Adrenal gland (tissue), 12 donors: ENCODE measurements around the gene PPP1R7. TPM values are rescaled to one million over a fixed set of nuclear protein-coding genes. Genes with fewer than 3 reads are reported as not detected.

Experiments used
- DNase-seq, 7 donors: peaks; one replicate each; pipeline ENCODE4 v3.0.0-alpha.2; 2019 to 2020
- H3K27ac ChIP-seq, 5 donors: fragments of 200-600 bp; sonication (generic) in 4 of 5; 1 replicate in 3 of 5; 2 replicates in 2 of 5; pipeline versions ENCODE4 v1.5.1 to v1.8.0; 2016 to 2020; ENCODE audit warnings: mild to moderate bottlenecking in 1 of 5
- H3K27me3 ChIP-seq: fragments of 200-600 bp; 2 replicates; pipeline ENCODE4 v1.8.0; 2021
- H3K36me3 ChIP-seq, 2 donors: fragments of 200-600 bp; replicated peaks in 1 of 2; 1 replicate in 1 of 2; 2 replicates in 1 of 2; pipeline versions ENCODE4 v1.5.1 to v1.8.0; 2018 to 2022
- H3K4me1 ChIP-seq, 2 donors: fragments of 200-600 bp; replicated peaks in 1 of 2; 1 replicate in 1 of 2; 2 replicates in 1 of 2; pipeline versions ENCODE4 v1.5.1 to v1.8.0; 2018 to 2021
- H3K4me3 ChIP-seq, 4 donors: fragments of 200-600 bp; sonication (generic) in 3 of 4; one replicate each; pipeline ENCODE4 v1.5.1; 2016 to 2018
- H3K9me3 ChIP-seq, 3 donors: fragments of 200-600 bp; sonication (generic) in 1 of 3; replicated peaks in 1 of 3; 1 replicate in 2 of 3; 2 replicates in 1 of 3; pipeline versions ENCODE4 v1.5.1 to v1.8.0; 2016 to 2021
- POLR2A ChIP-seq, 2 donors: fragments of 450-650 bp; IDR thresholded peaks; one replicate each; pipeline ENCODE4 v1.6.1; 2017; ENCODE audit warnings: antibody characterized with exemption in 2 of 2, mild to moderate bottlenecking in 2 of 2, moderate library complexity in 1 of 2
- WGBS, 4 donors: extraction: QIAGEN DNeasy Blood & Tissue Kit in 2 of 4; methylation state at CpG; one replicate each; pipeline versions ENCODE4 v1.1.5 to v1.1.7; 2013 to 2017; 5-methylcytosine and 5-hydroxymethylcytosine counted together
- intact Hi-C, 2 donors: fragments of 100-400 bp; cut with DNase I; formaldehyde crosslinking; loops; one replicate each; pipeline versions ENCODE4 v1.14.1 to v1.15.0; 2022 to 2023
- polyA plus RNA-seq, 3 donors: library from polyadenylated mRNA; stranded (reverse); fragments of 200-250 nt in 2 of 3; fragments of 350-450 nt in 1 of 3; fragmentation: Illumina TruSeq in 1 of 3; extraction: RNeasy Lipid Tissue Mini Kit (QIAGEN cat#74804) in 1 of 3; gene quantifications; one replicate each; pipeline ENCODE4 v1.2.3, GENCODE V29; 2013 to 2014
- total RNA-seq, 9 donors: library from RNA; depleted of rRNA in 4 of 9; stranded (reverse); fragments of >200 nt in 4 of 9; fragments of 120-200 nt in 1 of 9; fragmentation: NEBNext Ultra II Directional in 1 of 9; extraction: Animal tissue kit (Norgen Biotek cat#: 25700) in 1 of 9; gene quantifications; one replicate each; pipeline versions ENCODE4 v1.1.0 to v1.2.4, GENCODE V29; 2013 to 2023
- TF ChIP-seq, protein P1 (sequence below), 6 experiments: fragments of 450-650 bp in 4 of 6; fragments of 200-600 bp in 2 of 6; sonication (generic) in 1 of 6; IDR thresholded peaks; 1 replicate in 5 of 6; 2 replicates in 1 of 6; pipeline versions ENCODE4 v1.5.1 to v1.8.0; 2016 to 2021; ENCODE audit warnings: antibody characterized with exemption in 6 of 6, mild to moderate bottlenecking in 2 of 6, moderate library complexity in 1 of 6
- donor health status: healthy with polysubstance abuse.
- donor health status: Bipolar disorder and iron deficiency.
- donor health status: DM: yes; HTN: yes; CAD: no.
- donor health status: DM: no; HTN: no; CAD: no.
- donor health status: DM: no; HTN: no; CAD: no.
- donor health status: DM: yes; HTN: yes; CAD: no.

Gene PPP1R7
- total and polyA plus RNA-seq, 12 donors = 26.2 to 128 (median 63.1) TPM

DNA sequence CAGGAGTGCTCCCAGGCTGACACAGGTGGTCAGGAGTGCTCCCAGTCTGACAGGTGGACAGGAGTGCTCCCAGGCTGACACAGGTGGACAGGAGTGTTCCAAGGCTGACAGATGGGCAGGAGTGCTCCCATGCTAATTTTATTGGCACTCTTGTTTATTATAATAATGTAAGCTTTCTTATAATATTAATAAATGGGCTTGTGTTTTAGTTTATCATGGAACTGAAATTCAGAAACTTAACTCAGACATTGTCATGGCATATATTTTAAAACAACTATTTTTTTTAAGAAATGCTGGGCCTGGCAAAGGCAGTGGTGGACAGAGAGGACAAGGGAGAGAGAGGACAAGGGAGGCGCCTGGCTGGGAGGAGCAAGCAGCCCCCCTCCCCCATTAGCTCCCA is 56.9 kb downstream of the PPP1R7 start:
- no peaks in the 10 kb centered on the region for H3K4me1 ChIP-seq
- H3K4me3 ChIP-seq = no peak overlapping the region
- WGBS, 4 donors = 57 to 94% (median 69%) methylated on average over 1 of the region's 1 CpG
- intact Hi-C loops = no loop called here
- TF ChIP-seq, protein P1, sequence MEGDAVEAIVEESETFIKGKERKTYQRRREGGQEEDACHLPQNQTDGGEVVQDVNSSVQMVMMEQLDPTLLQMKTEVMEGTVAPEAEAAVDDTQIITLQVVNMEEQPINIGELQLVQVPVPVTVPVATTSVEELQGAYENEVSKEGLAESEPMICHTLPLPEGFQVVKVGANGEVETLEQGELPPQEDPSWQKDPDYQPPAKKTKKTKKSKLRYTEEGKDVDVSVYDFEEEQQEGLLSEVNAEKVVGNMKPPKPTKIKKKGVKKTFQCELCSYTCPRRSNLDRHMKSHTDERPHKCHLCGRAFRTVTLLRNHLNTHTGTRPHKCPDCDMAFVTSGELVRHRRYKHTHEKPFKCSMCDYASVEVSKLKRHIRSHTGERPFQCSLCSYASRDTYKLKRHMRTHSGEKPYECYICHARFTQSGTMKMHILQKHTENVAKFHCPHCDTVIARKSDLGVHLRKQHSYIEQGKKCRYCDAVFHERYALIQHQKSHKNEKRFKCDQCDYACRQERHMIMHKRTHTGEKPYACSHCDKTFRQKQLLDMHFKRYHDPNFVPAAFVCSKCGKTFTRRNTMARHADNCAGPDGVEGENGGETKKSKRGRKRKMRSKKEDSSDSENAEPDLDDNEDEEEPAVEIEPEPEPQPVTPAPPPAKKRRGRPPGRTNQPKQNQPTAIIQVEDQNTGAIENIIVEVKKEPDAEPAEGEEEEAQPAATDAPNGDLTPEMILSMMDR (IDR thresholded peaks at IDR 0.05) = no peak
- no peak for TF ChIP-seq POLR2A (IDR thresholded peaks at IDR 0.05)
- no peak overlapping the region for H3K27ac ChIP-seq
- no peaks in the 10 kb centered on the region for H3K27me3 ChIP-seq
- H3K9me3 ChIP-seq = no peaks in the 10 kb centered on the region
- no peaks in the 10 kb centered on the region for H3K36me3 ChIP-seq
- no peak for DNase-seq

DNA sequence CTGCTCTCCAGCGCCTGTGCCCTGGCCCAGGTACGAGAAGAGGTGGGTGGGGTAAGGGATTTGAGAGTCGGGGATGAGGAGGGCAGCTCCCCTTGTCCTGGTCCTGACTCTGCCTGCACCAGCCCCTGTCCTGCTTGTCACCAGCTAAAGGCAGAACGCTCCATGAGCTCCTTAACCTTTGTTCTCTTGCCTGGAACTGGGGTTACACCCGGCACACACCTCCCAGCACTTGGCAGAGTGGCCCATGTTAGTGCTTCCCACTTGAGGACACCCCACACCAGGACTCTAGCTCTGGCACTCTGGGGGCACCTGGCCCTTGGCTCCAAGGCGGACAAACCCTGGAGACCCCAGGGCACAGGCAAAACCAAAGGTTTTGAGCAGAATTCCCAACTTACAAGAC is 57.4 kb downstream of the PPP1R7 start:
- intact Hi-C loops = no loop called here
- 83 to 88% (median 85%) methylated on average over 5 to 6 of the region's 6 CpGs for WGBS, 4 donors
- Histone ChIP-seq H3K4me1 (no peaks in the 10 kb centered on the region), H3K36me3 (no peaks in the 10 kb centered on the region), H3K27me3 (no peaks in the 10 kb centered on the region), H3K4me3 (no peak overlapping the region), H3K9me3 (no peaks in the 10 kb centered on the region), H3K27ac (no peak overlapping the region)
- TF ChIP-seq, protein P1 (IDR thresholded peaks at IDR 0.05) = no peak
- no peak for TF ChIP-seq POLR2A (IDR thresholded peaks at IDR 0.05)
- DNase-seq = no peak

DNA sequence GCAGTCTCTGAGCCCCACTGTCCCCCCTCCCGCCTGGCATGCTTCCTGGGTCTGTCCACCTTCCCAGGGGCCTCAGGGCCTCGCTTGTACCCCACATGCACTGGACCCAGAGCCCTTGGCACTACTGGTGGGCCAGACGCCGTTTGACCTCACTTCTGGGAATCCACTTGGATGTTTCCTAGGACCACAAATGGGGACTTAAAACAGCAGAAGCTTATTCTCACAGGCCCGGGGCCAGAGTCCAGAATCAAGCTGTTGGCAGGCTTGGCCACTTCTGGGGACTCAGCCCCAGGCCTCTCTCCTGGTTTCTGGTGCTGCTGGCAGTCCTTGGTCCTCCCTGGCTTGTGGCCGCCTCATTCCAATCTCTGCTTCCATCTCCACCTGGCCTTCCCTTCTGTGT is 57.8 kb downstream of the PPP1R7 start:
- H3K4me3 ChIP-seq = no peak overlapping the region
- H3K9me3 ChIP-seq = no peaks in the 10 kb centered on the region
- intact Hi-C loops = no loop called here
- H3K27ac ChIP-seq = no peak overlapping the region
- H3K4me1 ChIP-seq = no peaks in the 10 kb centered on the region
- WGBS, 4 donors = 64 to 91% (median 71%) methylated on average over 4 to 6 of the region's 6 CpGs
- H3K27me3 ChIP-seq = no peaks in the 10 kb centered on the region
- H3K36me3 ChIP-seq = no peaks in the 10 kb centered on the region
- TF ChIP-seq, protein P1 (IDR thresholded peaks at IDR 0.05) = no peak
- no peak for TF ChIP-seq POLR2A (IDR thresholded peaks at IDR 0.05)
- DNase-seq = no peak

DNA sequence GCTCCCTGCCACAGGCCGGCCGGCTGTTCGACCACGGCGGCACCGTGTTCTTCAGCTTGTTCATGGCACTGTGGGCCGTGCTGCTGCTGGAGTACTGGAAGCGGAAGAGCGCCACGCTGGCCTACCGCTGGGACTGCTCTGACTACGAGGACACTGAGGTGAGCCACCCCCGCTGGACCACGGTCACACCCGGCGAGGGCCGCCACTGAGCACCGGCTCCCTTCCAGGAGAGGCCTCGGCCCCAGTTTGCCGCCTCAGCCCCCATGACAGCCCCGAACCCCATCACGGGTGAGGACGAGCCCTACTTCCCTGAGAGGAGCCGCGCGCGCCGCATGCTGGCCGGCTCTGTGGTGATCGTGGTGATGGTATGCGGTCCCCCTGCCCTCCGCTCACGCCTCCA is 59.0 kb downstream of the PPP1R7 start:
- no peak overlapping the region for H3K4me3 ChIP-seq
- H3K4me1 ChIP-seq = no peaks in the 10 kb centered on the region
- no peak for DNase-seq
- no peak overlapping the region for H3K27ac ChIP-seq
- 83 to 90% (median 86%) methylated on average over 13 to 33 of the region's 33 CpGs for WGBS, 4 donors
- H3K36me3 ChIP-seq = no peaks in the 10 kb centered on the region
- TF ChIP-seq, protein P1 (IDR thresholded peaks at IDR 0.05) = no peak
- no peak for TF ChIP-seq POLR2A (IDR thresholded peaks at IDR 0.05)
- H3K27me3 ChIP-seq = no peaks in the 10 kb centered on the region
- no peaks in the 10 kb centered on the region for H3K9me3 ChIP-seq
- intact Hi-C loops = no loop called here
